ENCODE data around the gene REV3L. TPM values are rescaled to one million over a fixed set of nuclear protein-coding genes. Genes with fewer than 3 reads are reported as not detected.

The REV3L gene
- total RNA-seq, 1 experiment from 2014 or later = 5.3 TPM

DNA sequence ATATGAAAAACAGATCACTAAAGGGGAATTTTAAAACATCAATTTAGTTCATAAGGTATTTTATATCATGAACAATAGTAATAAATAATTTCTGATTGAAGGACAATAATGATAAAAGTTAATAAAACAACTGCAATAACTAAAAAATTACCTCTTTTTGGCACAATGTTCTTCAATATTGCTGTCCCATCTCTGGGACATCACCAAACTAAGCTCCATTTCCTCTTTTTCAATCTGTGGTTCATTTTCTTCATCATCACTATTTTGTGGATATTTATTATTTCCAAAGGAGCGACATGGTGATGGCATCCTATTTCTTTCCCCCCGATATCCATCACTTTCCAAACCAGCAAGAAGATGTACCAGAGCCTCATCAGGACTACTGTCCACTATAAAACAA lies 103.2 kb downstream of the REV3L start:
- Histone ChIP-seq H3K14ac (ENCODE audit: insufficient read depth, low read length) (no peak overlapping the region), H4K20me1 (ENCODE audit: control insufficient read depth, insufficient read depth, insufficient read length) (peaks cover 2% of the 10 kb centered on the region), H4K5ac (ENCODE audit: insufficient read length, low read depth, low read length) (no peak overlapping the region), H3K9me3 (ENCODE audit: control insufficient read depth, low read depth, low read length) (no peaks in the 10 kb centered on the region), H3K4me1 (ENCODE audit: insufficient read depth, low read length) (no peaks in the 10 kb centered on the region), H2BK15ac (ENCODE audit: low read depth, low read length) (no peak overlapping the region), H4K91ac (ENCODE audit: insufficient read length, low read depth, low read length) (no peak overlapping the region), H3K79me2 (ENCODE audit: insufficient read depth, low read length) (no peaks in the 10 kb centered on the region), H3K4ac (ENCODE audit: low read depth, low read length) (no peak overlapping the region), H3K23ac (ENCODE audit: insufficient read length, low read depth, low read length) (no peak overlapping the region), H2BK12ac (ENCODE audit: insufficient read length, low read depth, low read length) (no peak overlapping the region), H2AK5ac (ENCODE audit: insufficient read length, low read length) (no peak overlapping the region), H2BK20ac (ENCODE audit: low read depth, low read length, poor library complexity, severe bottlenecking) (no peak overlapping the region), H2BK5ac (ENCODE audit: insufficient read length, low read length) (no peak overlapping the region), H3K27me3 (ENCODE audit: insufficient read depth, low read length) (no peaks in the 10 kb centered on the region), H4K8ac (replicated peaks; ENCODE audit: insufficient read length, low read depth, low read length) (no peak overlapping the region), H3K9ac (ENCODE audit: extremely low read depth, insufficient read length, low read length) (no peak overlapping the region), H3K56ac (ENCODE audit: insufficient read length, low read depth, low read length) (no peak overlapping the region), H2BK120ac (ENCODE audit: low read depth, low read length, poor library complexity, severe bottlenecking) (no peak overlapping the region), H3K4me2 (ENCODE audit: insufficient read depth, insufficient read length, low read length) (no peak overlapping the region), H3K27ac (ENCODE audit: insufficient read length, low read depth, low read length) (no peak overlapping the region), H3K79me1 (ENCODE audit: insufficient read depth, low read depth, low read length, poor library complexity, severe bottlenecking) (no peaks in the 10 kb centered on the region), H3K18ac (ENCODE audit: insufficient read length, low read depth, low read length) (no peak overlapping the region), H3T11ph (ENCODE audit: low read length) (no peak overlapping the region), H3K23me2 (ENCODE audit: insufficient read length, low read depth, low read length, poor library complexity, severe bottlenecking) (no peaks in the 10 kb centered on the region), H2AFZ (ENCODE audit: low read length) (no peak overlapping the region)
- Mint-ChIP-seq H3K9me3 (no peaks in the 10 kb centered on the region), H3K27me3 (ENCODE audit: low read depth) (no peaks in the 10 kb centered on the region), H3K4me3 (no peak overlapping the region), H3K27ac (no peak overlapping the region), H3K36me3 (ENCODE audit: insufficient read depth in 1 of 3, low read depth in 3 of 3) (no peaks in the 10 kb centered on the region; a peak in 2 of 7 replicates), H3K4me1 (no peaks in the 10 kb centered on the region)
- TF ChIP-seq, protein P1, sequence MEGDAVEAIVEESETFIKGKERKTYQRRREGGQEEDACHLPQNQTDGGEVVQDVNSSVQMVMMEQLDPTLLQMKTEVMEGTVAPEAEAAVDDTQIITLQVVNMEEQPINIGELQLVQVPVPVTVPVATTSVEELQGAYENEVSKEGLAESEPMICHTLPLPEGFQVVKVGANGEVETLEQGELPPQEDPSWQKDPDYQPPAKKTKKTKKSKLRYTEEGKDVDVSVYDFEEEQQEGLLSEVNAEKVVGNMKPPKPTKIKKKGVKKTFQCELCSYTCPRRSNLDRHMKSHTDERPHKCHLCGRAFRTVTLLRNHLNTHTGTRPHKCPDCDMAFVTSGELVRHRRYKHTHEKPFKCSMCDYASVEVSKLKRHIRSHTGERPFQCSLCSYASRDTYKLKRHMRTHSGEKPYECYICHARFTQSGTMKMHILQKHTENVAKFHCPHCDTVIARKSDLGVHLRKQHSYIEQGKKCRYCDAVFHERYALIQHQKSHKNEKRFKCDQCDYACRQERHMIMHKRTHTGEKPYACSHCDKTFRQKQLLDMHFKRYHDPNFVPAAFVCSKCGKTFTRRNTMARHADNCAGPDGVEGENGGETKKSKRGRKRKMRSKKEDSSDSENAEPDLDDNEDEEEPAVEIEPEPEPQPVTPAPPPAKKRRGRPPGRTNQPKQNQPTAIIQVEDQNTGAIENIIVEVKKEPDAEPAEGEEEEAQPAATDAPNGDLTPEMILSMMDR (conservative IDR thresholded peaks at IDR 0.05) = no peak
- no CpG with 5 or more reads among the region's 2 CpGs for WGBS (ENCODE audit: extremely low coverage, insufficient read length, low lambda C conversion rate)
- no peak for DNase-seq

Data from H9 (cell line).